Measurements from ENCODE around the gene ELAC1.
"Not testable (repeated sequence)": the region's sequence is repeated elsewhere in the genome, so short reads cannot be mapped to it uniquely, and the experiment has no call there.

The ELAC1 gene, protein sequence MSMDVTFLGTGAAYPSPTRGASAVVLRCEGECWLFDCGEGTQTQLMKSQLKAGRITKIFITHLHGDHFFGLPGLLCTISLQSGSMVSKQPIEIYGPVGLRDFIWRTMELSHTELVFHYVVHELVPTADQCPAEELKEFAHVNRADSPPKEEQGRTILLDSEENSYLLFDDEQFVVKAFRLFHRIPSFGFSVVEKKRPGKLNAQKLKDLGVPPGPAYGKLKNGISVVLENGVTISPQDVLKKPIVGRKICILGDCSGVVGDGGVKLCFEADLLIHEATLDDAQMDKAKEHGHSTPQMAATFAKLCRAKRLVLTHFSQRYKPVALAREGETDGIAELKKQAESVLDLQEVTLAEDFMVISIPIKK

DNA sequence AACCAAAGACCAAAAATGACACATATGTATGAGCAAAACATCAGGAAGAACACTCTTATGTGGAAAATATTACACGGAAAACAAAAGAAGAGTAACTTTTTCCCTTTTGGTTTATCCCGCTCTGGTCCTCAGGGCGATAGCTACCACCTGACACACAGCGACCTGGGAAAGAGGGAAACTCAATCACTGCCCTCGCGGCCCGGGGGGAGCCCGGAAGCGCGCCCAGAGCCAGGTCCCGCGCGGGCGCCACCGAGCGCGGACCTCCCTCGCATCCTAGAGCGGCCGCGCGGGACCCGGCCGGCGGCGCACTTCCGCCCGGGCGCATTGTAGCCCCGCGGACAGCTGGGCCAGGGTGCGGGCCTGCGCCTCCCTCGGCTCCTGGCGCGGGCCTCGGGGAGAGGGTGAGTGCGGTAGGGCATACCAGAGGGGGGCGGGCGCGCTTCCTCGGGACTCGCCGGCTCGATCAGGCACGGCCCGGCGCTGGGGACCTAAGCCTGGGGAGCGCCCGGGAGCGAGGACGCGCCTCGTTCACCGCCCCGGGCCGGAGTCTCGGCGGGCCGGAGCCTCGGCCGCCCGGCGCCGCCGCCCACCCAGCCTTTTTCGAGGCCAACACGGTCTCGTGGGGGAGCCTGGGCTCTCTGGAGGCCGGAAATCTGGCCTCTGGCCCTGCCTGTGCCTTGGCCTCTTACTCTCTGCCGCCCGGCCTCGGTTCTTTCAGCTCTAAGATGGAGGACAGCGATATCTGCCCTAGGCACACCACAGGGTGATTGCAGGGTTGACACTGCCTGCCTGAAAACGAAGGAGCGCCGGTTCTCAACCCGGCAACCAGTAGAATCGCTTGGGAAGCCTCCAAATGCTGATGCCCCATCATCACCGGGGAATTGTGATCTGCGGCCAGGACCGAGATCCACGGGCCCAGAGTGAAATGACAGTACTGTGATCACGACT is at the start of gene ELAC1:
Gene ELAC1, plus strand, starts transcription at position 327 of the 948 bp plus-strand sequence. CDS start 6,365 bp downstream, outside the sequence.
- peak; percentile 89 for DNase-seq (ENCODE audit: low spot score)

DNA sequence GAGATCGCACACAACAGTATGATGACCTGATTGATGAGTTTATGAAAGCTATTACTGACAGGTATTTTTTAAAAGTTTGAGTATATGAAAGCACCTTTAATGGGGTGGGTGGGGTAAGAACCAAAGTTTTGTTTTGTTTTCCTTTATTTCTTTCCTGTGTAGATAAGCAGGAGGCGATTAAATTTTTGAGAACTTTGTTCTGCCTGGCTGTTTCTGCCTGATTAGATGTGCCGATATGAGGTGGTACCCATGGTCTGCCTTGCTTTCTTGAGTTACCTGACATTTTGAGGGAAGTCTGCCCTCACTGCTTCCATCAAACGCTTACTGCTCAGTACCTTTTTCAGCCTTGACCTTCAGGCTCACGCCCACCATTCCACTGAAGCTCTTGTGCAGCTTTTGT is 49.7 kb upstream of the ELAC1 start:
- no peak for DNase-seq (ENCODE audit: low spot score)

- DNase-seq (ENCODE audit: low spot score): peak; percentile 9
These were observed 43.5 kb upstream of the ELAC1 start for GRCh38 chr18:50924372-50924771.

DNA sequence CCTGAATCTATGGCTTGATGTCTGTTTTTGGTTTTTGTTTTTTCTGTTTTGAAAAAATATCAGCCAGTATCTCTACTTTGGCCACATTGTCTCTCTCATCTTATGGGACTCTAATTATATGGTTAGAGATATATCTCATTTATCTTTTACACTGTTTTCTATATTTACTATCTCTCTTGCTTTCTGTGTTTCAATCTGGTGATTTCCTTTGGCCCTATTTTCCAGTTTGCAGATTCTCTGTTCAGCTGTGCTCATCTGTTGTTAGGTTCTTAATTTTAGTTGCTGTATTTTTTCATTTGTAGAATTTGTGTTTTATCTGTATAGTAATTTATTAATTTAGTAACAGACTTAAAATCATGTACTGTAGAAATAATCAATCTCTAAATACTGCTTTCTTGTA is 41.3 kb upstream of the ELAC1 start:
- DNase-seq (ENCODE audit: low spot score): no peak

DNA sequence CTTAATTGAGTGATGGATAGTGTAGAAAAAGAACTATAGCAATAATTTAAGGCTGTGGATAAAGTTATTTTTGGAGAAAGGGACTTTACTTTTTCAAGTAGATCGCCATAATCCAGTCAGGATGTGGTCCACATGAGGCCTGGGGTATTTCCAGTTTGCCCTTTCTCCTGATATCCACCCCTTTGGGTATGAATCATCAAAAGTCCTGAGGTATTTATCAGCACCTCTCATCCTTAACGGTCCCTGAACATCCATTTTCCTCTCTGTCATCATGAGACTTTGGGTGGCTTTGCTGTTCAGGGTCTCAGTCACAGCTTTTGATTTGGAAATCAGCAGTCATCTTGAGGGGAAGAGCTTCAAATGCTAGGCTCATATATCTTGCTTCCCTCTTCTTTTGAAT is 39.3 kb upstream of the ELAC1 start:
- DNase-seq (ENCODE audit: low spot score): peak; percentile 3

GRCh38 chr18:50933684-50934083 is 34.2 kb upstream of the ELAC1 start:
- DNase-seq (ENCODE audit: low spot score): no peak

GRCh38 chr18:50934545-50935211 is 33.2 kb upstream of the ELAC1 start:
- no peak for DNase-seq (ENCODE audit: low spot score)

DNA sequence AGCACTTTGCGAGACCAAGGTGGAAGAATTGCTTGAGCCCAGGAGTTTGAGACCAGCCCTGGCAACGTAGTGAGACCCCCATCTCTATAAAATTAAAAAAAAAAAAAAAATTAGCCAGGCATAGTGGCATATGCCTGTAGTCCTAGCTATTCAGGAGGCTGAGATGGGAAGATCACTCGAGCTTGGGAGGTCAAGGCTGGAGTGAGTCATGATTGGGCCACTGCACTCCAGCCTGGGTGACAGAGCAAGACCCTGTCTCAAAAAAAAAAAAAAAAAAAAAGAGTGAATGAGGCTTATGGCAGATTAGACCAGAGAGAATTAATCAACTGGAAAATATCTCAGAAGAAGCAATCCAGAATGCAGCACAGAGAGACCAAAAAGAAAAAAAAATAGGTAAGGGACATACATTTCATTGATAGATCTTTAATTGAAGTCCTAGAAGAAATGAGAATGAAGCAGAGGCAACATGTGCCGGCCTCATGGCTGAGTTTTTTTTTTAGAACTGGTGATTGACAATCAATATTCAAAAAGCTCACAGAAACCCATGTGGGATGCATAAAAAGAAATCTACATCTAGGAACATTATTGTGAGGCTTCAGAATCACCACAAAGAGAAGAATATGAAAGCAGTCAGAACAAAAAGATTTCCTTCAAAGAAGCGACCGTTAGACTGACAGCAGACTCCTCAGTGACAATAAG is 32.2 kb upstream of the ELAC1 start:
- no peak for DNase-seq (ENCODE audit: low spot score)

DNA sequence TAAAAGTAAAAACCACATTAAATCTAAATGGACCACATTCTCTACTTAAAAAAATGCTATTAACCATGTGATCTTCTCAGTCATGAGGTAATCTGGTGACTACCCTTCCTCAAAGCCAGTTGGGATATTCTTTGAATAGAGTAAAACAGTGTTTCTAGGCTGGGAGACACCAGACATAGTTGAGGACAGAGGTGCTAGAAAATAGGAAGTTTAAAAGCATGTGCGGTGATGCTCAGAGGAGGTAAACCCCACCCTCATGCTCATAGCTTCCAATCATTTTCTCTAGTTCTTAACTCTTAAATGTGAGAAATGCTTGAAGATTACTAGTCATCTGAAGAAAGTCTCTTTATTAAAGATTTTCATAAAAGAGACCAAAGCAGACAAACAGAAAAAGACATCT is 30.7 kb upstream of the ELAC1 start:
- no peak for DNase-seq (ENCODE audit: low spot score)

DNA sequence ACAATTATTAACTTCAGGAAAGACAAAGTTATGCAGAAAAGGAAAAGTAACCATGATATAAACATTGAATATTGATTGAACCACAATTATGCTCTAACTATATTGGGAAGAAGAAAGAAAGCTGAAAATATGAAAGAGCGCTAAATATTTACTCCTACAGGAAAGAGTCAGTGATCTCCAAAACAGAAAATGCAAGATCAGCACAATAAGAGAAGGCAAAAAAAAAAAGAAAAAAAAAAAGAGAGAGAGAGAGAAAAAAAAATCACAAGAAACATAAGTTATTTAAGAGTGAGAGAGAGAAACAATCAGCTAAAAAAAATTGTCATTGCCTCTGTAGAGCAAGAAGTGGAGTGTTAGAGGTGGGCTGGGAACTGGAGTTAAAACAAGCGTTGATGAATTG is 28.9 kb upstream of the ELAC1 start:
- no peak for DNase-seq (ENCODE audit: low spot score)

- peak; percentile 41 for DNase-seq (ENCODE audit: low spot score)
These were observed 23.5 kb upstream of the ELAC1 start for GRCh38 chr18:50944245-50944932.

DNA sequence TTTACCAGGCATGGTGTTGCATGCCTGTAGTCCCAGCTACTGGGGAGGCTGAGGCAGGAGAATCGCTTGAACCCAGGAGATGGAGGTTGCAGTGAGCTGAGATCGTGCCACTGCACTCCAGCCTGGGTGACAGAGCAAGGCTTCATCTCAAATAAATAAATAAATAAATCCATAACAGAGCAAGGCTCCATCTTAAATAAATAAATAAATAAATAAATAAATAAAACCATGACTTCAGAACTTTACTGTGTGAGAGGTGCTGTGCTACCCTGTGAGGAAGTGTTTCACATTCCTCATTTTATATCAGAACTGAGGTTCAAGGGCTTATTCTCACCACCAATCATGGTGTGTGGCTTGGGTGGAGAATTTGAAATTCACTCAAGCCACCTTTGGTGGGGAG is 21.9 kb upstream of the ELAC1 start:
- not testable (repeated sequence) for DNase-seq (ENCODE audit: low spot score)

GRCh38 chr18:50947899-50948298 is 19.9 kb upstream of the ELAC1 start:
- DNase-seq (ENCODE audit: low spot score): peak; percentile 24

- DNase-seq (ENCODE audit: low spot score): no peak
These were observed 18.7 kb upstream of the ELAC1 start for GRCh38 chr18:50949185-50949584.

DNA sequence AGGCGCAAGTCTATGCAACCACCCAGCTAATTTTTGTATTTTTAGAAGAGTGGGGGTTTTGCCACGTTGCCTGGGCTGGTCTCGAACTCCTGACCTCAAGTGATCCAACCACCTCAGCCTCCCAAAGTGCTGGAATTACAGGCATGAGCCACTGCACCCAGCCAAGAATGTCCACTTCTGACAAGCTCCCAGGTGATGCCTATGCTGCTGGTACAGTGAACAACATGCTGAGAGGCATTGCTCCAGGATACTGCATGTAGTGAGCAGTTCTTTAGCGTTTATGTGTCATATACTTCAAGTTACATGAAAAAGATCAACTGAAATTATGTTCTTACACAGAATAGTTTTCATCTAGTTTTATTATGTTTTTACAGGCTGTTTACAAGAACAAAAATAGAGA is 17.2 kb upstream of the ELAC1 start:
- DNase-seq (ENCODE audit: low spot score): no peak

DNA sequence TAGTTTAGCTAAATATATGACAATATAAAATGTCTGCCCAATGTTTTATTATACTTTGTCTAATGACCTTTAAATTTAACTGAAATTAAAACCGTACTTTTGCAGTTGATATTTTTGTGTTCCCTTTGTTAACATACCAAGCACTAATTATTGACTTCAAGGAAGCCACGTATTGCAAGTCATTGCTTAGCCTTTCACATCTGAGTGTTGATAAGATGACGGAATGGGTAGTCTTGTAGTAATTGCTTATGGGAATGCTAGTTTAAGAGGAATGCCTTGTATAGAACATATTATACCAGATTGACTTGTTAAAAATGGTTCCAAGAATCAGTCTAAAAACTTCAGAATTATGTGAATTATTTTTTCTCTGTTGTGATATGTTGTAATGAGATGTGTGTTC is 14.0 kb upstream of the ELAC1 start:
- no peak for DNase-seq (ENCODE audit: low spot score)

DNA sequence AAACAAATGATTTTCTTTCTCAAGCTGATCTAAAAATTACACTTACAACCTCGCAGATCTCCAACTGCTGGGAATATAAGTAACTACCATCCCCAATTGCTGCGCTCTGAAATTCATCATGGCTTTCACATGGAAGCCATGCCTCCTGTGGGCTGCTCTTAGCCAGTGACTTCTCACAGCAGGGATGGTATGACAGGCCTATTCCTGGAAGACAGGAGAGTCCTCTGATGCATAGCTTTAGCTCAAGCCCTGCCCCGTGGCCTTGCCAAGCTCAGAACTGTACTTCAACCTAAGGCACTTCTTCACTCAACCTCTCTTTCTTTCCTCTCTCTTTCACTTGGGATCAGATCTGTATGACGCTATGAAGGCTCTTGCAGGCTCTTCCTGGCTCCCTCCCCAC is 12.6 kb upstream of the ELAC1 start:
- no peak for DNase-seq (ENCODE audit: low spot score)

GRCh38 chr18:50956116-50956515 is 11.7 kb upstream of the ELAC1 start:
- no peak for DNase-seq (ENCODE audit: low spot score)

GRCh38 chr18:50961974-50962373 is 5.9 kb upstream of the ELAC1 start:
- DNase-seq (ENCODE audit: low spot score): no peak

DNA sequence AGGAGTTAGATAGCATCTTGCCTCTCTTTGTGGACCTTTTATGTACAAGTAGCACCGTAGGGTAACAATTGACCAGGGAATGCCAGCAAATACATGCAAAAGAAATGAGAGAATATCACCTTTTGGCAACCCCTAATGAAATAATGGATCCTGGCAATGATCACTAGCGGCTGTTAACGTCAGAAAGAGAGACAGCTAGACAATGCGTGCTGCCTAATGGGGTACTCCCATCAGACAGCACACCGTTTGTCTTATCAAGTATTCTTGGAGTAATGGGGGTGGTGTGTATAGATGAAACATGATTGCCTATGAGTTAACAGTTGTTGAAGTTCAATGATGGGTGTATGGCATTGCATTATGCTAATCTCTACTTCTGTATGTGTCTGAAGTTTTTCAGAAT is 1.6 kb downstream of the ELAC1 start:
- DNase-seq (ENCODE audit: low spot score): no peak

- DNase-seq (ENCODE audit: low spot score): no peak
These were observed 2.2 kb downstream of the ELAC1 start for GRCh38 chr18:50970006-50970405.
